Measurements from ENCODE around the gene MYH9. TPM values are rescaled to one million over a fixed set of nuclear protein-coding genes. Genes with fewer than 3 reads are reported as not detected.

The MYH9 gene
- polyA plus RNA-seq, 2 donors: 107 to 114 TPM

- Histone ChIP-seq H3K27me3 (ENCODE audit: control insufficient read depth in 1 of 2, insufficient read depth in 2 of 2, low read length in 2 of 2) (no peaks in the 10 kb centered on the region), H3K4me3 (ENCODE audit: low read depth in 1 of 2, low read length in 2 of 2) (no peak overlapping the region), H3K36me3 (ENCODE audit: control insufficient read depth in 2 of 2, insufficient read depth in 2 of 2, low read length in 1 of 2) (peaks cover 10 to 31% of the 10 kb centered on the region in 2 donors), H3K27ac (ENCODE audit: low read depth in 2 of 2, low read length in 1 of 2) (peak overlapping the region; percentile 91 to 99), H3K4me1 (ENCODE audit: control insufficient read depth in 2 of 2, insufficient read depth in 2 of 2, low read length in 1 of 2) (peaks cover 27 to 68% of the 10 kb centered on the region in 2 donors), H3K9me3 (ENCODE audit: control insufficient read depth in 2 of 2, insufficient read depth in 1 of 2, low read depth in 1 of 2, low read length in 1 of 2) (no peaks in the 10 kb centered on the region)
- 19 to 22% methylated on average over 23 of the region's 23 CpGs for WGBS, 2 donors
These were observed 59.0 kb downstream of the MYH9 start for GRCh38 chr22:36328635-36329253.

DNA sequence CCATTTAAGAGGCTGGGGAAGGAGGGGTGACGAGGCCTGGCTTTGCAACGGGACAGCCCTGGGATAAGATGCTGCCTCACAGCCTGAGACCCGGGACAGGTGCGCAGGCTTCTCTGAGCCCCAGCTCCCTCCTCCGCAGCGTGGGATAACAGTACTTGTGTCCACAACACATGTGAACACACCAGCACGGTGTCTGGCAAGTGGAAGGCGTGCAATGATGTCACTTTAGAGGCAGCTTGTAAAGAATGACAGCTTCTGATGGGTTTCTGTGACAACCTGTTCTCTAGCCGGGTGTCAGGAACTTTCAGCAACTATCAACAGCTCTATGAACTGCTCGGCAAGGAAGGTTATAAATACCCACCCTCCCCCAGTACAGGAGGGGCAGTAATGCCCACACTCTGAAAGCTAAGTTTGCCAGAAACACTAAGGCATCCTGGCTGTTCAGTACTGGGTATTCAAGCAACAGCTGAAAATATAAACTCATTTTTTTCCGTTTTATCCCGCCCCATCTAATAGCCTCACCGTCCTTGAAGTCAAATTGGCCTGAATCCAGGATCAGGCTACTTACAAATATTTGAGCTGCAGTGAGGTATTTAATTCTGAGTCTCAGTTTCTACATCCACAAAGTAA is 59.7 kb downstream of the MYH9 start:
- H3K4me3 ChIP-seq (ENCODE audit: low read depth in 1 of 2, low read length in 2 of 2): no peak overlapping the region
- H3K36me3 ChIP-seq (ENCODE audit: control insufficient read depth in 2 of 2, insufficient read depth in 2 of 2, low read length in 1 of 2): peaks cover 10 to 34% of the 10 kb centered on the region in 2 donors
- H3K27ac ChIP-seq (ENCODE audit: low read depth in 2 of 2, low read length in 1 of 2): peak overlapping the region; percentile 91 to 99

GRCh38 chr22:36326178-36327161 is 61.3 kb downstream of the MYH9 start:
- Histone ChIP-seq H3K9me3 (ENCODE audit: control insufficient read depth in 2 of 2, insufficient read depth in 1 of 2, low read depth in 1 of 2, low read length in 1 of 2) (no peaks in the 10 kb centered on the region), H3K27me3 (ENCODE audit: control insufficient read depth in 1 of 2, insufficient read depth in 2 of 2, low read length in 2 of 2) (no peaks in the 10 kb centered on the region), H3K4me3 (ENCODE audit: low read depth in 1 of 2, low read length in 2 of 2) (no peak overlapping the region), H3K36me3 (ENCODE audit: control insufficient read depth in 2 of 2, insufficient read depth in 2 of 2, low read length in 1 of 2) (peaks cover 16 to 47% of the 10 kb centered on the region in 2 donors), H3K4me1 (ENCODE audit: control insufficient read depth in 2 of 2, insufficient read depth in 2 of 2, low read length in 1 of 2) (peaks cover 26 to 61% of the 10 kb centered on the region in 2 donors), H3K27ac (ENCODE audit: low read depth in 2 of 2, low read length in 1 of 2) (peak overlapping the region; percentile 86 to 99)
- 71 to 75% methylated on average over 20 of the region's 20 CpGs for WGBS, 2 donors

More for the DNA sequence above, 59.7 kb downstream of the MYH9 start:
- Histone ChIP-seq H3K9me3 (ENCODE audit: control insufficient read depth in 2 of 2, insufficient read depth in 1 of 2, low read depth in 1 of 2, low read length in 1 of 2) (no peaks in the 10 kb centered on the region), H3K27me3 (ENCODE audit: control insufficient read depth in 1 of 2, insufficient read depth in 2 of 2, low read length in 2 of 2) (no peaks in the 10 kb centered on the region), H3K4me1 (ENCODE audit: control insufficient read depth in 2 of 2, insufficient read depth in 2 of 2, low read length in 1 of 2) (peaks cover 31 to 71% of the 10 kb centered on the region in 2 donors)
- 45 to 52% methylated on average over 13 of the region's 13 CpGs for WGBS, 2 donors

GRCh38 chr22:36325154-36326031 is 62.4 kb downstream of the MYH9 start:
- Histone ChIP-seq H3K9me3 (ENCODE audit: control insufficient read depth in 2 of 2, insufficient read depth in 1 of 2, low read depth in 1 of 2, low read length in 1 of 2) (no peaks in the 10 kb centered on the region), H3K4me1 (ENCODE audit: control insufficient read depth in 2 of 2, insufficient read depth in 2 of 2, low read length in 1 of 2) (peaks cover 20 to 53% of the 10 kb centered on the region in 2 donors), H3K4me3 (ENCODE audit: low read depth in 1 of 2, low read length in 2 of 2) (no peak overlapping the region), H3K27me3 (ENCODE audit: control insufficient read depth in 1 of 2, insufficient read depth in 2 of 2, low read length in 2 of 2) (no peaks in the 10 kb centered on the region), H3K36me3 (ENCODE audit: control insufficient read depth in 2 of 2, insufficient read depth in 2 of 2, low read length in 1 of 2) (peaks cover 21 to 56% of the 10 kb centered on the region in 2 donors), H3K27ac (ENCODE audit: low read depth in 2 of 2, low read length in 1 of 2) (peak overlapping the region; percentile 86 to 99)
- 50 to 54% methylated on average over 27 of the region's 27 CpGs for WGBS, 2 donors

- peak overlapping the region; percentile 86 to 99 for H3K27ac ChIP-seq (ENCODE audit: low read depth in 2 of 2, low read length in 1 of 2)
- H3K36me3 ChIP-seq (ENCODE audit: control insufficient read depth in 2 of 2, insufficient read depth in 2 of 2, low read length in 1 of 2): peaks cover 21 to 63% of the 10 kb centered on the region in 2 donors
- H3K4me1 ChIP-seq (ENCODE audit: control insufficient read depth in 2 of 2, insufficient read depth in 2 of 2, low read length in 1 of 2): peaks cover 16 to 44% of the 10 kb centered on the region in 2 donors
- 32 to 57% methylated on average over 11 of the region's 11 CpGs for WGBS, 2 donors
- no peaks in the 10 kb centered on the region for H3K9me3 ChIP-seq (ENCODE audit: control insufficient read depth in 2 of 2, insufficient read depth in 1 of 2, low read depth in 1 of 2, low read length in 1 of 2)
- no peaks in the 10 kb centered on the region for H3K27me3 ChIP-seq (ENCODE audit: control insufficient read depth in 1 of 2, insufficient read depth in 2 of 2, low read length in 2 of 2)
- no peak overlapping the region for H3K4me3 ChIP-seq (ENCODE audit: low read depth in 1 of 2, low read length in 2 of 2)
These were observed 63.4 kb downstream of the MYH9 start for GRCh38 chr22:36324414-36324813.

- no peak overlapping the region for H3K4me3 ChIP-seq (ENCODE audit: low read depth in 1 of 2, low read length in 2 of 2)
- peaks cover 14 to 39% of the 10 kb centered on the region in 2 donors for H3K4me1 ChIP-seq (ENCODE audit: control insufficient read depth in 2 of 2, insufficient read depth in 2 of 2, low read length in 1 of 2)
- H3K36me3 ChIP-seq (ENCODE audit: control insufficient read depth in 2 of 2, insufficient read depth in 2 of 2, low read length in 1 of 2): peaks cover 21 to 65% of the 10 kb centered on the region in 2 donors
- WGBS, 2 donors: 28 to 44% methylated on average over 21 of the region's 21 CpGs
- no peaks in the 10 kb centered on the region for H3K27me3 ChIP-seq (ENCODE audit: control insufficient read depth in 1 of 2, insufficient read depth in 2 of 2, low read length in 2 of 2)
- no peaks in the 10 kb centered on the region for H3K9me3 ChIP-seq (ENCODE audit: control insufficient read depth in 2 of 2, insufficient read depth in 1 of 2, low read depth in 1 of 2, low read length in 1 of 2)
- H3K27ac ChIP-seq (ENCODE audit: low read depth in 2 of 2, low read length in 1 of 2): peak overlapping the region; percentile 86 to 99
These were observed 63.9 kb downstream of the MYH9 start for GRCh38 chr22:36323855-36324331.

DNA sequence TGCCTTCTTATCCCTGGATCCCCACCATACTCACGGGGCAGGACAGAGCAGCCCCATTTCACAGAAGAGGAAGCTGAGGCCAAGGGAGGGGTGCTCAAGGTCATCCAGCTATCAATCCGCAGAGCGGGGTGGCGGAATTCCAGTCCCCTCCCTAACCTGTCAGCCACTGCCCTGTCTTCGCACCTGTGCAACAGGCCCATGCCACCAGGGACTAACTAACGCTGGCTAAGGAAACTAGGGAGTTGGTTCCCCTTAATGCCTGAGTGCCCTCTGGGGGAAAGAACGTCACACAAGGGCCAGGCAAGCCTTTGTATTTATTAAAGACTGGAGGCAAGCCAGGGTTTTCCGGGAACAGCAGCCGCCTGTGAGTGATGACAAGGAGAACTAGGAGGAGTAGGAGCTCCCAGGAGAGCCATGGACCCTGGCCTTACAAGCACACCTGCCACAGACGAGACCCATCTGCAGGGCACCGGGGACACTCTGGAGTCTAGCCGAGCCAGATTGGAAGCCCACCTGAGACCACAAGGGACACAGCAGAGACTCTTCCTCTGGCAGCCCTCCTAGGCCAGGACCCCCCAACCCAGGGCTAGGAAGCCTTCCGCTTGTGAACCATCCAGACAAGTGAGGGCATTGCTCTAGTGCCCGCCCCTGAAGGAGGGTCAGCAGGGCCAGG is 64.4 kb downstream of the MYH9 start:
- Histone ChIP-seq H3K27ac (ENCODE audit: low read depth in 2 of 2, low read length in 1 of 2) (peak overlapping the region; percentile 86 to 99), H3K4me1 (ENCODE audit: control insufficient read depth in 2 of 2, insufficient read depth in 2 of 2, low read length in 1 of 2) (peaks cover 9 to 34% of the 10 kb centered on the region in 2 donors), H3K27me3 (ENCODE audit: control insufficient read depth in 1 of 2, insufficient read depth in 2 of 2, low read length in 2 of 2) (no peaks in the 10 kb centered on the region), H3K4me3 (ENCODE audit: low read depth in 1 of 2, low read length in 2 of 2) (no peak overlapping the region), H3K36me3 (ENCODE audit: control insufficient read depth in 2 of 2, insufficient read depth in 2 of 2, low read length in 1 of 2) (peaks cover 21 to 66% of the 10 kb centered on the region in 2 donors), H3K9me3 (ENCODE audit: control insufficient read depth in 2 of 2, insufficient read depth in 1 of 2, low read depth in 1 of 2, low read length in 1 of 2) (no peaks in the 10 kb centered on the region)
- 37 to 49% methylated on average over 14 of the region's 14 CpGs for WGBS, 2 donors

DNA sequence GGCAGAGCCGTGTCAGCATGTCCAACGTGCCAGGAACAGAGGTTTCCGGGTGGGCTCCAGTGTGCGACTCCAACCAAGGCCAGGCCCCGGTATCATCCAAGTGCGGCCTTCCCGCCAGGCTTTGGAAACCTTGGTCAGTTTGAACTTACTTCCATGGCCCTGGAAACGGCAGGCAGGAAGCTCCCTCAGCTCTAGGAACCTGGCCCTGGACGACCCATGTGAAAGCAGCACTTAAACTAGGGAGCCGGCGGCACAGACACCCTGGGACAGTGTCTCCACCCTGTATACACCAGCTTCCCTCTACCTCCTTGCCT is 65.2 kb downstream of the MYH9 start:
- Histone ChIP-seq H3K27me3 (ENCODE audit: control insufficient read depth in 1 of 2, insufficient read depth in 2 of 2, low read length in 2 of 2) (no peaks in the 10 kb centered on the region), H3K4me1 (ENCODE audit: control insufficient read depth in 2 of 2, insufficient read depth in 2 of 2, low read length in 1 of 2) (peaks cover 9 to 31% of the 10 kb centered on the region in 2 donors), H3K36me3 (ENCODE audit: control insufficient read depth in 2 of 2, insufficient read depth in 2 of 2, low read length in 1 of 2) (peaks cover 22 to 69% of the 10 kb centered on the region in 2 donors), H3K4me3 (ENCODE audit: low read depth in 1 of 2, low read length in 2 of 2) (no peak overlapping the region), H3K9me3 (ENCODE audit: control insufficient read depth in 2 of 2, insufficient read depth in 1 of 2, low read depth in 1 of 2, low read length in 1 of 2) (no peaks in the 10 kb centered on the region), H3K27ac (ENCODE audit: low read depth in 2 of 2, low read length in 1 of 2) (peak overlapping the region; percentile 86 to 99)
- WGBS, 2 donors: 80 to 83% methylated on average over 11 of the region's 11 CpGs
